Fibroblast of skin of right quadriceps (primary cell): ENCODE data around the gene MAMDC4.
A peak's percentile ranks its signal among the peaks of the same experiment; 100 is the strongest.
"Not testable (repeated sequence)": the region's sequence is repeated elsewhere in the genome, so short reads cannot be mapped to it uniquely, and the experiment has no call there.

ENCODE experiments used
- DNase-seq: peaks from one replicate; pipeline ENCODE4 v3.0.0-alpha.2; 2013

Gene MAMDC4

DNA sequence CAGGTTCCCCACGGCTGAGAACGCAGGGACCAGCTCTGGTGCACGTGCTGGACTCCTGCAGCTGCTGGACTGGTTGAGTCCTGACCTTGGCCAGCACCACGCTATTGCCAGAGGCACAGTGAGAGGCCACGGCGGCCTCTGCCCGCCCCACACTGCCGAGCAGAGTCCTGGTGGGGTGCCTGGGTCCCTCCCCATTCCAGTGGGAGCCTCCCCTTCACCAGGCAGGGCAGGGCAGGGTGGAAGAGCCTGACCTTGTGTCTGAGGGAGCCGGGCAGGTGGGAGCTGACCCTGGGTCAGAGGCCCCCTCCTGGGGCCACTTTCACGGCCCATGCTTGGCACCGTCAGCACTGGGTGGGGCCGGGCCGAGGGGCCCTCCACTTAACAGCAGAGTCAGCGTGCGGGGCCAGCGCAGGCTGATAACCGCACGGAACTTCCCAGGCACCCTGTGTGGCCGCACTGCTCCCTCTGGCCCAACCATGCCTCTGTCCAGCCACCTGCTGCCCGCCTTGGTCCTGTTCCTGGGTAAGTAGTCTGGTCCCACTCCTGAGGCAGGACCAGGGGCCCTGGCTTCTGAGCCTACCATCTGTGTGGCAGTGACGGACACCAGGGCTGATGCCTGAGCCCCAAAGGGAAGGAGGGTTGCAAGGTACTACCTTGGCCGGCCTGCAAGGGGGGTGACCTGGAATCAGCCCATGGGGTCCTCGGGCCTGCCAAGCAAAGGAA, at the start of gene MAMDC4:
Gene MAMDC4 (plus strand): TSS at position 406 of the 723 bp plus-strand sequence. CDS start 71 bp downstream, at position 477.
- no peak for DNase-seq

DNA sequence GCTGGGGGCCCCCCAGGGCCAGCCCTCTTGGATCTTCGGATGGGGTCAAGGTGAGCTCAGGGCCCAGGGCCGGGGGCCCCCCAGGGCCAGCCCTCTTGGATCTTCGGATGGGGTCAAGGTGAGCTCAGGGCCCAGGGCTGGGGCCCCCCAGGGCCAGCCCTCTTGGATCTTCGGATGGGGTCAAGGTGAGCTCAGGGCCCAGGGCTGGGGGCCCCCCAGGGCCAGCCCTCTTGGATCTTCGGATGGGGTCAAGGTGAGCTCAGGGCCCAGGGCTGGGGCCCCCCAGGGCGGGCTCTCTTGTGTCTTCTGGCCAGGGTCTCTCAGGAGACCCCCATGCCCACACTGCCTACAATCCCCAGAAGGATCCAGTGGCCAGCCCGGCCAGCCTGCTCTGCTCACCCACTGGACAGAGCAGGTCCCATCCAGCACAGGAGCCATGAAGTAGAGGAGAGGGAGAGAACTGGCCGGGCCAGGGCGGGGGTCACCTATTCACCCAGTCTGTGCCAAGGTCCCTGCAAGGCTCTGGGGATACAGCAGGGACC, 49.1 kb upstream of the MAMDC4 start:
- DNase-seq: not testable (repeated sequence)

DNA sequence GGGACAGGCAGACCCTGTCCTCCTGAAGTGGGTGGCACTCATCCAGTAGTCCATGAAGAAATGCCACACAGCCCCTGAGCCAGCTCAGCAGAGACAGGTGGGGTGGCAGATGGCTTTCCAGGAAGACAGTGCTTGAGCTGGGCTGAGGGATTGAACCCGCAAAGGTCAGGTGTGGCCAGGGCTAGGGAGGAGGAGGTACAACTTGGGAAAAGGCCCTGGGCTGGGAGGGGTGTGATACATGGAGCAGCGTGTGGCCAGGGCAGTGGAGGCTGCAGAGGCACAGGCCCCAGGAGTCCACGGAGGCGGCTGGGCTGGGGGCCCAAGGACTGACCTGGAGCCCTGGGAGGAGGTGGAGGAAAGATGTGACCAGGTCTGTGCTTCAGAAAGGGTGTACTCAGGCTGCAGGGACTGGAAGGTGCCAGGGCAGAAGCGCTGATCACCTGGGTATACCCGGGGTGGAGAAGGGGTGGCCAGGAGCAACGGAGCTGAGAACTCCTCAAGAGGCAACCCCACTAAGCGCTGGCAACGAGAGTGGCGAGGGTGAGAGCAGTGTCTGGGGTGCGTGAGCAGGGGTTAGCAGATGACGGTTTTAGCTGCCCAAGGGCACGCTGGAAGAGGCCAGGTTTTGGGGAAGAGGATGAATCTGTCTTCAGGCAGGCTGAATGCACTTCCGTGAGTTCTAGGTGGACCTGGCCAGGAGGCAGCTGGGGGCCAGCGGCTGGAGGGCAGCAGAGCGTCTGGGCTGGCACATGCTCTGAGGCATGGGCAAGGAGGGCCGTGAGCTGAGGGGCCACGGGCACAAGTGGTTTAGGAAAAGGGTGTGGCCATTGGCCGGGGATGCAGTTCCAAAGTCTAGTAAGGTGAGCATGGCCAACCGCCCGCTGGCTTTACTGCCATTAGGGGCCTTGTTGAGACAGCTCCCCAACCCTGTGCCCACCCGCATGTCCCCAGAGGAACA, 48.3 kb upstream of the MAMDC4 start:
- no peak for DNase-seq

- no peak for DNase-seq
These were observed 47.5 kb upstream of the MAMDC4 start for GRCh38 chr9:136804509-136805206.

- no peak for DNase-seq
These were observed 46.9 kb upstream of the MAMDC4 start for GRCh38 chr9:136805207-136805740.

- DNase-seq: no peak
These were observed 46.1 kb upstream of the MAMDC4 start for GRCh38 chr9:136806067-136806466.

GRCh38 chr9:136806631-136807201, 45.4 kb upstream of the MAMDC4 start:
- DNase-seq: no peak

- DNase-seq: peak; percentile 69
These were observed 44.7 kb upstream of the MAMDC4 start, which contains the start of gene RABL6 for GRCh38 chr9:136807281-136808074. Gene RABL6 (plus strand): TSS chr9:136807948. CDS start chr9:136808197, 249 bp downstream.

DNA sequence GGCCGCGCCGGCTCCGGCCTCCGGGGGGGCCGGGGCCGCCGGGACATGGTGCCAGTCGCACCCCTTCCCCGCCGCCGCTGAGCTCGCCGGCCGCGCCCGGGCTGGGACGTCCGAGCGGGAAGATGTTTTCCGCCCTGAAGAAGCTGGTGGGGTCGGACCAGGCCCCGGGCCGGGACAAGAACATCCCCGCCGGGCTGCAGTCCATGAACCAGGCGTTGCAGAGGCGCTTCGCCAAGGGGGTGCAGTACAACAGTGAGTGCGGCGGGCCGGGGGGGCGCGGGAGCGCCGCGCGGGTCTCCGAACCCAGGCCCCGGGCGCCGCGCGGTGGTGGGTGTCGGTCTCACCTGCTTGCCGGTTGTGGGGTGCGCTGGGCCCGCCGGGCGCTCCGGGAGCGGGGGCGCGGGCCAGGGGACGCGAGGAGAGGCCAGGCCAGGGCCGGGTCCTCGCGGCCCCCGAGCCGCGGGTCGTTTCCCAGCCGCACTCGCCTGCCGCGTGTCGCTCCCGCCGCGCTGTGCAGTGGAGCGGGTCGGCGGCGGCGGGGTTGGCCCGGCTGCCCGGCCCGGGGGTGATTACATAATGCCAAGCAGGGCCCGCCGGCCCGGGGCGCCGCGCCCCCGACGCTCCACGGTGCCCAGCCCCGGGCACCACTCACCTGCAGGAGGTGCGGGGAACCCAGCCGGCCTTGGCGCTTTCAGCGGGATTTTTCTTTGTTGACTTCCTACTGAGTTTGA, 43.9 kb upstream of the MAMDC4 start:
- no peak for DNase-seq

GRCh38 chr9:136808806-136809158, 43.4 kb upstream of the MAMDC4 start:
- peak; percentile 15 for DNase-seq

DNA sequence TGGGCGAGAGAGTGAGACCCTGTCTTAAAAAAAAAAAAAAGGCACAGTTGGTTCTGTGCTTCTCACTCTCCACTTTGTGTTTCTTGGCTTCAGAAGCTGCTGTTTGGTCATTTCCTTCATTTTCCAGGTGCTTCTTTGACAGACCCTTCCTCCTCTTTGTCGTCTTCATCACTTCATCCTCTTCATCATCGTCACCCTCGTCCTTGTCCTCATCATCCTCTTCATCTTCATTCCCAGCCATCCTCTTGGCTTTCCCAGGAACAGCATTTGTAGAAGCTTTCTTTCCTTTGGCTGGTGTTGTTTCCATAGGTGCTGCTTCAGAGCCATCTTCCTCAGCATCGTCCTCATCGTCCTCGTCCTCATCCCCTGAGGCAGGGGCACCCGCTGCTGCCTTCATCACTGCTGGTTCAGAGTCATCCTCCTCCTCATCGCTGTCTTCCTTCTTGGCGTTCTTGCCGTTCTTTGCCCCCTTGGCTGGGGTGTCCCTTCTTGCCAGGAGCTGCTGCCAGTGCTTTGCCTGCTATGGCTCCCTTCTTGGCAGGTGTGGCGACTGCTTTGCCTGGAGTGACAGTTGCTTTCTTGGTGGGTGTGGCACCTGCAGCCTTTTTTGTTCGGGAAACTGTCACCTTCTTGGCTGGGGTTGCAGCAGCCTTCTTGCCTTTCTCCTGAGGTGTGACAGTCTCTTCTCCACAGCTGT, 37.3 kb upstream of the MAMDC4 start:
- no peak for DNase-seq

DNA sequence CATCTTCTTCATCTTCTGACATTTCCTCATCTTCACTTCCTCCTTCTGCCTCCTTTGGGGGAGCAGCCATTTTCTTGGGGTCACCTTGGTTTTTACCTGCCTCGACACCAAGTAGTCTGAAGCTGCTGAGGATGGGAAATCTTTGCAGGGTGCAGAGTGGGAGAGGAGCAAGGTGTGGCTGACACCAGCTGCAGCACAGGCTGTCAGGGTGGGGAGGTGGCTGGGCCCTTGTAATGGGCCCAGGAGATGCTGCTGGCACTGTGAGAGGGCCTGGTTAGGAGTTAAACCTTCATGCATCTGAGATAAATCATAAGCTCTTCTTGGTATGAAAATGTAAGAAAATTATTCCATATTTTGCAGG, 36.7 kb upstream of the MAMDC4 start:
- no peak for DNase-seq

- DNase-seq: peak; percentile 24
These were observed 30.9 kb upstream of the MAMDC4 start for GRCh38 chr9:136820971-136821825.

GRCh38 chr9:136821826-136822544, 30.2 kb upstream of the MAMDC4 start:
- DNase-seq: no peak

- DNase-seq: no peak
These were observed 28.8 kb upstream of the MAMDC4 start for GRCh38 chr9:136823136-136824046.

DNA sequence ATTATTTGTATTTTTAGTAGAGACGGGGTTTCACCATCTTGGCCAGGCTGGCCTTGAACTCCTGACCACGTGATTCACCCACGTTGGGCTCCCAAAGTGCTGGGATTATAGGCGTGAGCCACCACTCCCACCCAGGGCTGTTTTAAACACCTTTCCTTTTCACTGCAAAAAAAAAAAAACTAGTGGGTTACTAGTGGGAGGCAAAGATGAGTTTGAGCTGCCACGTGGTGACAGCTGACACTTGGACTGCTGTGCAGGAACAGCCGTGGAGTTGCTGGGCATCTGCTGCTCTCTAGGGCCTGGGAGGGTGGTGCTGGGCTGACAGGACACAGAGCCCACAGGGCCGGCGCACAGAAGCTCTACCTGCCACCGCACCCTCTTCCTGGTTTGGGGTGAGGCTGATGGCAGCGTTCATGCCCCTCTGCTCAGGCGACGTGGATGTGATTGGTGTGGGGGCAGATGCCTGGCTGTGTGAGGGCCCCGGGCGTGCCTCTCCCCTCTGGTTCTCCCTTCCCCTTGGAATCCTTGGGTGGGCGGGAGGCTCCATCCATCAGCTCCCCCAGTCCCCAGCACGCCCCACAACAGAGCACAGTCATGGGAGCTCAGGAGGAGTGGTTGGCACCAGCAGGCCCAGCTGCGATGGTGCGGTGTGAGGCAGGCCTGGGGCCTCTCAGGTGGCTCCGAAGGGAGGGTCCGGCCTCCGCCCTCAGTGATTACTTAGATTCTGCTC, 27.5 kb upstream of the MAMDC4 start:
- DNase-seq: no peak
